ENCODE results near the gene KIF26B. TPM values are rescaled to one million over a fixed set of nuclear protein-coding genes. Genes with fewer than 3 reads are reported as not detected.

The KIF26B gene
- polyA plus RNA-seq, 1 donor (not counting 4 experiments of a cell fraction or from before 2014, with no cell fraction given) = 0.58 TPM

- TF ChIP-seq, protein P1, sequence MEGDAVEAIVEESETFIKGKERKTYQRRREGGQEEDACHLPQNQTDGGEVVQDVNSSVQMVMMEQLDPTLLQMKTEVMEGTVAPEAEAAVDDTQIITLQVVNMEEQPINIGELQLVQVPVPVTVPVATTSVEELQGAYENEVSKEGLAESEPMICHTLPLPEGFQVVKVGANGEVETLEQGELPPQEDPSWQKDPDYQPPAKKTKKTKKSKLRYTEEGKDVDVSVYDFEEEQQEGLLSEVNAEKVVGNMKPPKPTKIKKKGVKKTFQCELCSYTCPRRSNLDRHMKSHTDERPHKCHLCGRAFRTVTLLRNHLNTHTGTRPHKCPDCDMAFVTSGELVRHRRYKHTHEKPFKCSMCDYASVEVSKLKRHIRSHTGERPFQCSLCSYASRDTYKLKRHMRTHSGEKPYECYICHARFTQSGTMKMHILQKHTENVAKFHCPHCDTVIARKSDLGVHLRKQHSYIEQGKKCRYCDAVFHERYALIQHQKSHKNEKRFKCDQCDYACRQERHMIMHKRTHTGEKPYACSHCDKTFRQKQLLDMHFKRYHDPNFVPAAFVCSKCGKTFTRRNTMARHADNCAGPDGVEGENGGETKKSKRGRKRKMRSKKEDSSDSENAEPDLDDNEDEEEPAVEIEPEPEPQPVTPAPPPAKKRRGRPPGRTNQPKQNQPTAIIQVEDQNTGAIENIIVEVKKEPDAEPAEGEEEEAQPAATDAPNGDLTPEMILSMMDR (optimal IDR thresholded peaks at IDR 0.05 in 1 of 3, IDR thresholded peaks at IDR 0.05 in 1 of 3, conservative IDR thresholded peaks at IDR 0.05 in 1 of 3; ENCODE audit: extremely low read depth in 1 of 3, insufficient read depth in 2 of 3, low read length in 3 of 3) = no peak
- no peak for TF ChIP-seq EZH2 (IDR thresholded peaks at IDR 0.05; ENCODE audit: low read length)
- Histone ChIP-seq H3K36me3 (ENCODE audit: control insufficient read depth in 2 of 2, extremely low read depth in 1 of 2, insufficient read depth in 2 of 2, low read length in 2 of 2) (no peaks in the 10 kb centered on the region), H2AFZ (ENCODE audit: control insufficient read depth, low read length) (no peak overlapping the region), H3K9ac (ENCODE audit: control insufficient read depth, extremely low read depth, insufficient read depth, low read length) (no peak overlapping the region), H3K4me2 (ENCODE audit: control insufficient read depth, extremely low read depth, insufficient read depth, low read depth, low read length) (no peak overlapping the region), H3K9me1 (ENCODE audit: control insufficient read depth, extremely low read depth, insufficient read depth, low read length) (no peaks in the 10 kb centered on the region), H3K27ac (ENCODE audit: control insufficient read depth, insufficient read depth, low read length) (no peak overlapping the region), H3K4me1 (ENCODE audit: control insufficient read depth, extremely low read depth, insufficient read depth, low read length) (no peaks in the 10 kb centered on the region), H3K4me3 (ENCODE audit: control insufficient read depth in 2 of 3, extremely low read depth in 1 of 3, insufficient read depth in 2 of 3, low read depth in 1 of 3, low read length in 3 of 3) (no peak overlapping the region), H3K9me3 (ENCODE audit: control insufficient read depth, low read depth, low read length) (no peaks in the 10 kb centered on the region), H3K27me3 (ENCODE audit: control insufficient read depth, extremely low read depth, insufficient read depth, low read length) (no peaks in the 10 kb centered on the region), H4K20me1 (ENCODE audit: control insufficient read depth, extremely low read depth, insufficient read depth, low read length) (no peaks in the 10 kb centered on the region), H3K79me2 (ENCODE audit: control insufficient read depth, insufficient read depth, low read length) (no peaks in the 10 kb centered on the region)
- dilution Hi-C loops (cut with MboI; ENCODE audit: extremely low pct_ligation_motif_present, low sequenced_read_pairs) = no loop called here
- FAIRE-seq (no peak), DNase-seq (ENCODE audit: low read depth, low spot score) (no peak)
Measured at GRCh38 chr1:245748646-245749045, 593.9 kb downstream of the KIF26B start.

DNA sequence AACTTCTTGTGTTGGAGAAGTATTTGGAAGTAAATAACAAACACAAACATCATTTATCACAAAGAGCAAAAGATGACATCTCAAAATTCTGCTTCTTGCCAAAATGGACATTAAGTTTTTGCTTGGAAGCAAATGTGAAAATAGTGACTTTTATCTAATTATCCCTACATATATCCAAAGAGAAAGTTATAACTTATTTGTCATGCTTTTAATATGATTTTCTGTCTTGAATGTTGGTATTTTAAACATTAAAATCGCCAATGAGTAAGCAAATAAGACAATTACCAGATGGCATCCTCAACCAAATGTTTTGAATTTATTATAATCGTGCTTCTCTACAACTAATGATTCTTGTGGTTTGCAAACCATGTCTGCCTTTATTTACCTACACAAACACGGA lies 594.3 kb downstream of the KIF26B start:
- Histone ChIP-seq H3K4me2 (ENCODE audit: control insufficient read depth, extremely low read depth, insufficient read depth, low read depth, low read length) (no peak overlapping the region), H4K20me1 (ENCODE audit: control insufficient read depth, extremely low read depth, insufficient read depth, low read length) (no peaks in the 10 kb centered on the region), H3K79me2 (ENCODE audit: control insufficient read depth, insufficient read depth, low read length) (no peaks in the 10 kb centered on the region), H3K4me3 (ENCODE audit: control insufficient read depth in 2 of 3, extremely low read depth in 1 of 3, insufficient read depth in 2 of 3, low read depth in 1 of 3, low read length in 3 of 3) (no peak overlapping the region), H3K36me3 (ENCODE audit: control insufficient read depth in 2 of 2, extremely low read depth in 1 of 2, insufficient read depth in 2 of 2, low read length in 2 of 2) (no peaks in the 10 kb centered on the region), H3K9me3 (ENCODE audit: control insufficient read depth, low read depth, low read length) (no peaks in the 10 kb centered on the region), H3K27ac (ENCODE audit: control insufficient read depth, insufficient read depth, low read length) (no peak overlapping the region), H3K9ac (ENCODE audit: control insufficient read depth, extremely low read depth, insufficient read depth, low read length) (no peak overlapping the region), H3K9me1 (ENCODE audit: control insufficient read depth, extremely low read depth, insufficient read depth, low read length) (no peaks in the 10 kb centered on the region), H2AFZ (ENCODE audit: control insufficient read depth, low read length) (no peak overlapping the region), H3K4me1 (ENCODE audit: control insufficient read depth, extremely low read depth, insufficient read depth, low read length) (no peaks in the 10 kb centered on the region), H3K27me3 (ENCODE audit: control insufficient read depth, extremely low read depth, insufficient read depth, low read length) (no peaks in the 10 kb centered on the region)
- TF ChIP-seq EZH2 (IDR thresholded peaks at IDR 0.05; ENCODE audit: low read length) = no peak
- TF ChIP-seq, protein P1 (optimal IDR thresholded peaks at IDR 0.05 in 1 of 3, IDR thresholded peaks at IDR 0.05 in 1 of 3, conservative IDR thresholded peaks at IDR 0.05 in 1 of 3; ENCODE audit: extremely low read depth in 1 of 3, insufficient read depth in 2 of 3, low read length in 3 of 3) = no peak
- dilution Hi-C loops (cut with MboI; ENCODE audit: extremely low pct_ligation_motif_present, low sequenced_read_pairs) = no loop called here
- FAIRE-seq = no peak
- no peak for DNase-seq (ENCODE audit: low read depth, low spot score)
